A549 (cell line): Measurements from ENCODE around the gene COL19A1.

ENCODE experiments used
- CTCF ChIP-seq: fragments of >200 bp; sonication (Bioruptor Twin); formaldehyde crosslinking; IDR thresholded peaks from 3 replicates; pipeline ENCODE4 v1.5.1; 2016
- EP300 ChIP-seq, 2 experiments: fragments of >200 bp; sonication (Bioruptor Twin); formaldehyde crosslinking; IDR thresholded peaks; 2 replicates in 1 of 2; 3 replicates in 1 of 2; pipeline ENCODE4 v1.6.1; 2016 to 2017

DNA sequence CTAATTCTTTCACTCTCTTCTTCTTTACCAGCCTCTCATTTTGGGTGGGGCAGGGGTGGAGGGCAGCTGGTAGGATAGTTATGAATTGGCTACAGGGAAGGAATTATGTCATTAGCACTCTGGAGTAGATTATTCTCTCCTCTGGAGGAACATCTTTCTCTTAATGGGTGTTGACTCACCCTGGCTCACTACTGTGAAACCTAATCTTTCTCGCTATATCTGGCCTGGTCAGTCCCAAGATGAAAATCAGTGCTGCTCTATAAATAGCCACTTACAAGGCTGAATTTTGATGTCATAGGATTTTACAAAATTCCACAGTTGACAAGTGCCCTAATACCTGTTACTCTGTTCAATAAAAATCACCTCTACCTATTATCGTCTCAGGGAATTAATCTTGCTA, 285.3 kb downstream of the COL19A1 start:
- TF ChIP-seq CTCF (no peak), EP300 (IDR thresholded peaks at IDR 0.05) (no peak)
